Liver (tissue), 3 donors: Measurements from ENCODE around the gene NBEAL1.

Source experiments
- CTCF ChIP-seq: fragments of 150-350 bp; IDR thresholded peaks from 2 replicates; pipeline ENCODE4 v1.5.1; 2017; ENCODE audit warnings: improper control_type of control experiment, low read depth, low read length; ENCODE audit not compliant: missing input control
- MAX ChIP-seq: IDR thresholded peaks from 2 replicates; pipeline ENCODE4 v1.6.1; 2016; ENCODE audit warnings: antibody characterized with exemption
- RAD21 ChIP-seq, 2 donors: IDR thresholded peaks; 2 replicates each; pipeline ENCODE4 v1.6.1; 2016; ENCODE audit warnings: antibody characterized with exemption in 2 of 2, mild to moderate bottlenecking in 2 of 2
- donor health status: healthy.
- donor health status: healthy.

DNA sequence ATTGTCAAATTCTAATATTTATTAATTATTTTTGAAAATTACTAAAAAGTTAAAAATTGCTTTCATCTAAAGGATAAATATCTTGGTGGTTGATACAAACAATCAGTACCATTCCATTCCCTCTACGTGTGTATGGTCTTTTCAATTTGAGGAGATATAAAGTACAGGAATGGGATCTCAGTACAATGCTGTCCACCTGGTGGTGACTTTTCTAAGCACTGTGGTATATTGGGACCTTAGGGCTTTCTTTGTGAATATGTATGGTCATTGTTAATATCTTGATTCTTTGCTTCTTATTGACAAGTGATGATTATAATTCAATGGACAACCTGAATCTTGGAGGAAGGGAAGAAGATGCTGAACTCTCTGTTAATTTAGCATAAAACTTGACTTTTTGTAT is 83.1 kb downstream of the NBEAL1 start:
- TF ChIP-seq RAD21 (IDR thresholded peaks at IDR 0.05) (peak; percentile 10 to 30), CTCF (peak; percentile 7), MAX (no peak)
